Stomach (tissue), 9 donors: ENCODE data around the gene CALCOCO2. TPM values are rescaled to one million over a fixed set of nuclear protein-coding genes. Genes with fewer than 3 reads are reported as not detected.
A peak's percentile ranks its signal among the peaks of the same experiment; 100 is the strongest.

Experiments used
- DNase-seq, 2 donors: peaks; one replicate each; pipeline versions ENCODE4 v3.0.0 to v3.0.0-alpha.2; 2013 to 2019
- H3K27ac ChIP-seq, 5 donors: fragments of 200-600 bp in 4 of 5; sonication (generic) in 4 of 5; one replicate each; pipeline ENCODE4 v1.5.1; 2013 to 2019; ENCODE audit warnings: mild to moderate bottlenecking in 1 of 5, moderate library complexity in 1 of 5
- H3K27me3 ChIP-seq, 3 donors: fragments of 200-600 bp; sonication (generic); one replicate each; pipeline ENCODE4 v1.5.1; 2017 to 2019; ENCODE audit warnings: mixed run types in 1 of 3
- H3K36me3 ChIP-seq, 4 donors: fragments of 200-600 bp; sonication (generic); 1 replicate in 3 of 4; 2 replicates in 1 of 4; pipeline ENCODE4 v1.5.1; 2016 to 2019
- H3K4me1 ChIP-seq, 4 donors: fragments of 200-600 bp; sonication (generic); one replicate each; pipeline ENCODE4 v1.5.1; 2016 to 2019
- H3K4me3 ChIP-seq, 4 donors: fragments of 200-600 bp; sonication (generic) in 3 of 4; one replicate each; pipeline ENCODE4 v1.5.1; 2016 to 2019; ENCODE audit warnings: mild to moderate bottlenecking in 1 of 4
- H3K9me3 ChIP-seq, 4 donors: fragments of 200-600 bp; sonication (generic); one replicate each; pipeline ENCODE4 v1.5.1; 2016 to 2019
- CTCF ChIP-seq, 7 experiments: fragments of 450-650 bp in 4 of 7; fragments of 200-600 bp in 3 of 7; sonication (generic) in 3 of 7; IDR thresholded peaks; one replicate each; pipeline ENCODE4 v1.5.1; 2016 to 2019; ENCODE audit warnings: antibody characterized with exemption in 7 of 7, control low read depth in 2 of 7, mild to moderate bottlenecking in 1 of 7
- EP300 ChIP-seq: sonication (generic); formaldehyde crosslinking; IDR thresholded peaks from one replicate; pipeline ENCODE4 v1.6.1; 2017; ENCODE audit warnings: antibody characterized with exemption
- POLR2A ChIP-seq, 4 donors: fragments of 450-650 bp; IDR thresholded peaks; one replicate each; pipeline ENCODE4 v1.6.1; 2016; ENCODE audit warnings: antibody characterized with exemption in 4 of 4, control low read depth in 2 of 4, mild to moderate bottlenecking in 1 of 4, moderate library complexity in 1 of 4
- POLR2AphosphoS5 ChIP-seq, 3 donors: sonication (generic); formaldehyde crosslinking; IDR thresholded peaks; one replicate each; pipeline ENCODE4 v1.6.1; 2016; ENCODE audit warnings: antibody characterized with exemption in 3 of 3
- WGBS, 5 donors: extraction: QIAGEN DNeasy Blood & Tissue Kit in 3 of 5; methylation state at CpG; one replicate each; pipeline versions ENCODE4 v1.1.5 to v1.1.7; 2013 to 2018; 5-methylcytosine and 5-hydroxymethylcytosine counted together
- intact Hi-C: fragments of 100-400 bp; cut with DNase I; formaldehyde crosslinking; loops from one replicate; pipeline ENCODE4 v1.15.1; 2023; ENCODE audit warnings: low total_unique reads
- polyA plus RNA-seq, 3 donors: library from polyadenylated mRNA; stranded (reverse); fragments of 200-250 nt; gene quantifications; one replicate each; pipeline ENCODE4 v1.2.3, GENCODE V29; 2013
- total RNA-seq, 5 donors: library from RNA; depleted of rRNA; stranded (reverse); fragments of >200 nt; gene quantifications; one replicate each; pipeline versions ENCODE4 v1.1.0 to v1.2.3, GENCODE V29; 2014 to 2016
- donor health status: healthy with polysubstance abuse.
- donor health status: Bipolar disorder and iron deficiency.
- donor health status: healthy.

Gene CALCOCO2
- total and polyA plus RNA-seq, 8 donors, result 43.0 to 109 (median 69.4) TPM

DNA sequence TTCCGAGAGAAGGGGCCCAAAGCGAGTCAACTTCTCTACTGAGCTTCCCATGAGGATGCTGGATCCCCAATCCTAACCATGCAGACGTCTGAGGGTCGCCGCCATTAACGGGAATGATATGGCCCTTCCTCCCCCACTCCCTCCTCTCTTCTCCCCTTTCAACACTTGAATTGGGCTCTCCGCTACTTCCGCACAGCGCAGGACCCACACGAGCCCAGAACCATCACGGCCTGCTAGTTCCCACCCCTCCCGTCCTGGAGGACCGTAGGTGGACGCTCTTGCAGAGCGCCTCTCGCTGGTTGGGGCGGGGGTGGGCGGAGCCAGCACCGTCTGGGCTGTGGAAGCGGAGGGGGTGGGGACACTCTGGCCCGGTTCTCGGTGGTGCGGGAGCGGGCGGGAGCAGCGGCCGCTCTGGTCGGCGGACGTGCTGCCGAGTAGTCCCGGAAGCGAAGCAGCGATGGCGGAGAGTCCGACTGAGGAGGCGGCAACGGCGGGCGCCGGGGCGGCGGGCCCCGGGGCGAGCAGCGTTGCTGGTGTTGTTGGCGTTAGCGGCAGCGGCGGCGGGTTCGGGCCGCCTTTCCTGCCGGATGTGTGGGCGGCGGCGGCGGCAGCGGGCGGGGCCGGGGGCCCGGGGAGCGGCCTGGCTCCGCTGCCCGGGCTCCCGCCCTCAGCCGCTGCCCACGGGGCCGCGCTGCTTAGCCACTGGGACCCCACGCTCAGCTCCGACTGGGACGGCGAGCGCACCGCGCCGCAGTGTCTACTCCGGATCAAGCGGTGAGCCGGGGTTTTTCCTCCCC is 77.4 kb downstream of the CALCOCO2 start, which contains the start of gene UBE2Z:
Gene UBE2Z (plus strand): TSS at position 361 of the 797 bp plus-strand sequence. CDS start 97 bp downstream, at position 458.
- Histone ChIP-seq H3K4me3 (peak within 1 kb of the TSS; percentile 85 to 96 (median 90)), H3K9me3 (no peaks in the 10 kb centered on the region), H3K27ac (peak within 1 kb of the TSS; percentile 92 to 99 (median 93)), H3K27me3 (no peaks in the 10 kb centered on the region), H3K4me1 (peaks cover 23 to 49% (median 40%) of the 10 kb centered on the region in 4 donors), H3K36me3 (peaks cover 9 to 30% (median 27%) of the 10 kb centered on the region in 4 donors)
- intact Hi-C loops, result no loop called here
- peak; percentile 94 to 99 for DNase-seq
- TF ChIP-seq POLR2A (IDR thresholded peaks at IDR 0.05) (peak in 2 of 4 donors; percentile 48 to 89), EP300 (no peak), POLR2AphosphoS5 (IDR thresholded peaks at IDR 0.05) (peak; percentile 75 to 98 (median 95)), CTCF (IDR thresholded peaks at IDR 0.05) (peak in 2 of 7 experiments; percentile 5 to 25)
- 0 to 2% (median 0%) methylated on average over 21 to 81 of the region's 81 CpGs for WGBS, 5 donors

DNA sequence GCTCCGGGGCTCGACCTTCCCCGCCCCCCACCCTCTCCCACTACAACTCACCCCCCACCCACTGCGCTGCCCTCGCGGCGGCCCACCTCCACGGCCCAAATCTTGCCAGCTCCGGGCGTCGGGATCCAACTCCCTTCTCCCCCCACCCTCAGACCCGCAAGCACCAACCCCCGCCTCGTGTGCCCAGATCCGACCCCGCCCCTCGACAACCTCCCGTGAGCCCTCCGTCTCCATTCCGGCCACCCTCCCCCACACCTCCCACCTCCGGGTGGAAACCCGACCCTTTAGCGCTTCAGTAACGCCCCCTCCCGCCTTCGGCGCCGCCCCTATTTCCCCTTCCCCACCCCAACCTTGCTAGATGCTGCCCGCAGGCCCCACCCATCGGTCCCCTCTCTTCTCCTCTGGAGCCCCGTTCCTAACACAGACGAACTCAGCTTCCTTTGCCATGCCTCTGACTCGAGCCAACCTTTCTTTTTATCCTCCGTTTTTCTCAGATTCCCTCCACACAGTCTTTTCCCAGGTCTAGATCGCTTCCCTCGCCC is 78.1 kb downstream of the CALCOCO2 start:
- Histone ChIP-seq H3K4me1 (peaks cover 23 to 53% (median 43%) of the 10 kb centered on the region in 4 donors), H3K4me3 (peak overlapping the region; percentile 85 to 96 (median 90)), H3K9me3 (no peaks in the 10 kb centered on the region), H3K27me3 (no peaks in the 10 kb centered on the region), H3K36me3 (peaks cover 9 to 36% (median 34%) of the 10 kb centered on the region in 4 donors), H3K27ac (peak overlapping the region; percentile 92 to 99 (median 93))
- intact Hi-C loops, result no loop called here
- DNase-seq, result peak; percentile 75 to 96
- 1 to 2% (median 1%) methylated on average over 20 to 36 of the region's 36 CpGs for WGBS, 5 donors
- TF ChIP-seq CTCF (IDR thresholded peaks at IDR 0.05), result no peak
- TF ChIP-seq POLR2AphosphoS5 (IDR thresholded peaks at IDR 0.05), result no peak

DNA sequence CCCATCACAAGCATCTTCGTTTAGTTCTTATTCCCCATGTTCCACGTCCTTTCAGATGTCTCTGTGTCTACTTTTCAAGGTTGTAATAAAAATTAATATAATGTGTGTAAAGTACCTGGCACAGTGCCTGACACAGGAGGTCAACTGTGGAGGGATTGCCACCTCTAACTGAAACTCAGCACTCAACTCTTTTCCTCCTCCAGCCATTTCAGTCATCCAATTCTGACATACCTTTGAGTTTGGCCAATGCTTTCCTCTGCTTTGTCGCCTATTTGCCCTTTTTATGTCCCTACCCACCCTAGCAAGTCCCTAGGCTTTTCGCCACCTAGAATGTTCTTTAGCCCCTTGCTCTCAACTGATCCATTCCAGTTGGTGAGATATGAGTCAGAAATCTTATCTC is 78.9 kb downstream of the CALCOCO2 start:
- peaks cover 23 to 61% (median 46%) of the 10 kb centered on the region in 4 donors for H3K4me1 ChIP-seq
- H3K9me3 ChIP-seq, result no peaks in the 10 kb centered on the region
- H3K27me3 ChIP-seq, result no peaks in the 10 kb centered on the region
- H3K36me3 ChIP-seq, result peaks cover 9 to 44% (median 43%) of the 10 kb centered on the region in 4 donors
- TF ChIP-seq POLR2AphosphoS5 (IDR thresholded peaks at IDR 0.05) (no peak), POLR2A (IDR thresholded peaks at IDR 0.05) (no peak), CTCF (IDR thresholded peaks at IDR 0.05) (no peak), EP300 (no peak)
- intact Hi-C loops, result no loop called here
- WGBS, 5 donors, result 40 to 53% (median 48%) methylated on average over 4 of the region's 4 CpGs
- H3K27ac ChIP-seq, result peak overlapping the region in 4 of 5 donors; percentile 92 to 99 (median 93)
- DNase-seq, result no peak
- H3K4me3 ChIP-seq, result peak overlapping the region; percentile 85 to 96 (median 90)

DNA sequence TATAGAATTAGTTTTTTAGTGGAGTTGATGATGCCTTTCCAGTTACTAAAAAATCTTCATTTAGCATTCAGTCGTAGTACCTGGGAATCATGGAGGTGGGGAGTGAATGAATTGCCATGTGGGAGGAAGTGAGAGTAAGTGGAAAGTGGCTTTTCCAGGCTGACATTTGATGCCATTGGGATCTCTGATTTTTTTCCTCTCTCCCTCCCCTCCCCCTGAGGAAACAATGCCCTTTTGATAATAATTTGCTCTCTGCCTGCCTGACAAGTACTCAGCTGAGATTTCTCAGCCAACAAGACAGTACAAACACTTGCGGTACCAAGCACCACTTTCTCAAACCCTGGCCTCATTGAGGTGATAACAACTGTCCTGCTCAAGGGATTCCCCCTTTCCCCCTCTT is 79.5 kb downstream of the CALCOCO2 start:
- Histone ChIP-seq H3K27ac (peak overlapping the region in 2 of 5 donors; percentile 92 to 99), H3K4me1 (peaks cover 23 to 67% (median 52%) of the 10 kb centered on the region in 4 donors), H3K9me3 (no peaks in the 10 kb centered on the region), H3K36me3 (peaks cover 9 to 49% (median 47%) of the 10 kb centered on the region in 4 donors), H3K27me3 (no peaks in the 10 kb centered on the region), H3K4me3 (peak overlapping the region in 2 of 4 donors; percentile 85 to 88)
- DNase-seq, result no peak
- TF ChIP-seq POLR2AphosphoS5 (IDR thresholded peaks at IDR 0.05) (no peak), POLR2A (IDR thresholded peaks at IDR 0.05) (no peak)
- 28 to 45% (median 43%) methylated on average over 2 of the region's 2 CpGs for WGBS, 5 donors
- intact Hi-C loops, result no loop called here
